Spleen (tissue), 11 donors: ENCODE data around the gene ATP2C2. TPM values are rescaled to one million over a fixed set of nuclear protein-coding genes. Genes with fewer than 3 reads are reported as not detected.

Experiments
- DNase-seq: peaks from one replicate; pipeline ENCODE4 v3.0.0-alpha.2; 2020
- H3K27ac ChIP-seq, 8 donors: fragments of 200-600 bp; sonication (generic) in 7 of 8; 1 replicate in 4 of 8; 2 replicates in 4 of 8; pipeline versions ENCODE4 v1.5.0 to v1.8.0; 2016 to 2021; ENCODE audit warnings: inconsistent platforms in 4 of 8, mild to moderate bottlenecking in 4 of 8, moderate library complexity in 1 of 8
- H3K27me3 ChIP-seq, 7 donors: fragments of 200-600 bp; sonication (generic) in 6 of 7; replicated peaks in 1 of 7; 1 replicate in 4 of 7; 2 replicates in 3 of 7; pipeline versions ENCODE4 v1.5.0 to v1.8.0; 2016 to 2021; ENCODE audit warnings: inconsistent platforms in 3 of 7, mild to moderate bottlenecking in 1 of 7
- H3K36me3 ChIP-seq, 6 donors: fragments of 200-600 bp; sonication (generic) in 5 of 6; 1 replicate in 4 of 6; 2 replicates in 2 of 6; pipeline versions ENCODE4 v1.5.0 to v1.8.0; 2016 to 2021; ENCODE audit warnings: inconsistent platforms in 2 of 6
- H3K4me1 ChIP-seq, 6 donors: fragments of 200-600 bp; sonication (generic) in 5 of 6; 1 replicate in 3 of 6; 2 replicates in 3 of 6; pipeline versions ENCODE4 v1.5.0 to v1.8.0; 2016 to 2021; ENCODE audit warnings: inconsistent platforms in 3 of 6
- H3K4me3 ChIP-seq, 8 donors: fragments of 200-600 bp; sonication (generic) in 7 of 8; 1 replicate in 4 of 8; 2 replicates in 4 of 8; pipeline versions ENCODE4 v1.5.0 to v1.8.0; 2016 to 2021; ENCODE audit warnings: inconsistent platforms in 4 of 8, mild to moderate bottlenecking in 4 of 8, moderate library complexity in 2 of 8
- H3K9me3 ChIP-seq, 8 donors: fragments of 200-600 bp; sonication (generic) in 7 of 8; 1 replicate in 4 of 8; 2 replicates in 4 of 8; pipeline versions ENCODE4 v1.5.0 to v1.8.0; 2016 to 2021; ENCODE audit warnings: inconsistent platforms in 4 of 8
- POLR2A ChIP-seq, 3 donors: fragments of 450-650 bp; IDR thresholded peaks; one replicate each; pipeline ENCODE4 v1.5.1; 2017; ENCODE audit warnings: antibody characterized with exemption in 3 of 3, mild to moderate bottlenecking in 1 of 3
- POLR2AphosphoS5 ChIP-seq, 3 donors: sonication (generic); formaldehyde crosslinking; IDR thresholded peaks; one replicate each; pipeline ENCODE4 v1.5.1; 2017; ENCODE audit warnings: antibody characterized with exemption in 3 of 3
- WGBS, 5 donors: extraction: QIAGEN DNeasy Blood & Tissue Kit in 3 of 5; methylation state at CpG; one replicate each; pipeline versions ENCODE4 v1.1.5 to v1.1.7; 2013 to 2018; 5-methylcytosine and 5-hydroxymethylcytosine counted together
- intact Hi-C: fragments of 100-400 bp; cut with DNase I; formaldehyde crosslinking; loops from one replicate; pipeline ENCODE4 v1.15.0; 2023; ENCODE audit warnings: low total_unique reads
- polyA plus RNA-seq, 3 donors: library from polyadenylated mRNA; stranded (reverse); fragments of 200-250 nt; gene quantifications; one replicate each; pipeline ENCODE4 v1.2.1, GENCODE V29; 2013
- total RNA-seq, 7 donors: library from RNA; depleted of rRNA in 3 of 7; stranded (reverse); fragments of >200 nt in 3 of 7; fragmentation: NEBNext Ultra II Directional in 4 of 7; extraction: Animal tissue kit (Norgen Biotek cat#: 25700) in 4 of 7; gene quantifications; one replicate each; pipeline versions ENCODE4 v1.1.0 to v1.2.1, GENCODE V29; 2016 to 2021
- TF ChIP-seq, protein P1 (sequence below), 11 experiments: fragments of 200-600 bp in 7 of 11; fragments of 450-650 bp in 4 of 11; sonication (generic) in 4 of 11; IDR thresholded peaks in 8 of 11; conservative IDR thresholded peaks in 3 of 11; 1 replicate in 7 of 11; 2 replicates in 4 of 11; pipeline versions ENCODE4 v1.4.0 to v1.8.0; 2016 to 2021; ENCODE audit warnings: antibody characterized with exemption in 11 of 11, inconsistent platforms in 4 of 11, mild to moderate bottlenecking in 1 of 11
- donor health status: healthy with polysubstance abuse.
- donor health status: DM: no; HTN: no; CAD: no; lungs with moderate emphysema.
- donor health status: DM: no; HTN: no; CAD: no.
- donor health status: Bipolar disorder and iron deficiency.
- donor health status: healthy.
- donor health status: DM: no; HTN: no; CAD: no.
- donor health status: DM: yes; HTN: yes; CAD: no.

Gene ATP2C2
- total and polyA plus RNA-seq, 10 donors = 0.09 to 8.1 (median 1.2) TPM

DNA sequence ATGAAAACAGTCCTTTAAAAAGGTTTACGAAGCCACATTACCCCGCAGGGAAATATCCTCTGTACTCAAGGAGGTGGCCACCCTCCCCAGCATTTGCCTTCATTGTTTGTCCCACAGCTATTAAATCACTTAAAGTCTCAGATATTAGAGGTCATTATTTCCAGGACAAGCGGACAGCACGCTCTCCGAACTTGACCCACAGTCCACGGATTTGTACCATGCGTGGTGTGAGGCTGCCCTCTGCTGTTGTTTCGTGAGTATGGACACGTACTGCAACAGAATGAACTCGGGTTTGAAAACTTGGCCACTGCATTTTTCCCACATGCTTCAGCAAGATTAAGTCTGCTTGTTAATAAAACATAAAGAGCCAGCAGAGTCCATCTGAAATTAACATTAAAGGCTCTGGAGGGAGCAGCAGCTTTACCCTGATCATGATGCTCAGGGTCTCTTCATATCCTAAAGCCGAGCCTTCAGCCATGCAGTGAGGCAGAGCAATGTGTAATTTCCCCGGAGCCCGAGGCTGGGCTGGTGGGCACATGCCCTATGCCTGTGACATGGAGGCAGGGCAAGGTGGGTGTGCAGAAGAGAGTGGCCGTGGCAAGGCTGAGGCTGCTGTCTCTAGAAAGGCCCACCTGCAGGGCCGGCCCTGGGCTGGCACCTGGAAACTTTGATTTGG, 116.4 kb downstream of the ATP2C2 start:
- intact Hi-C loops = loop anchor here (5.0 kb wide), 1 partner anchor 207 kb away; no protein-coding TSS in a partner anchor

DNA sequence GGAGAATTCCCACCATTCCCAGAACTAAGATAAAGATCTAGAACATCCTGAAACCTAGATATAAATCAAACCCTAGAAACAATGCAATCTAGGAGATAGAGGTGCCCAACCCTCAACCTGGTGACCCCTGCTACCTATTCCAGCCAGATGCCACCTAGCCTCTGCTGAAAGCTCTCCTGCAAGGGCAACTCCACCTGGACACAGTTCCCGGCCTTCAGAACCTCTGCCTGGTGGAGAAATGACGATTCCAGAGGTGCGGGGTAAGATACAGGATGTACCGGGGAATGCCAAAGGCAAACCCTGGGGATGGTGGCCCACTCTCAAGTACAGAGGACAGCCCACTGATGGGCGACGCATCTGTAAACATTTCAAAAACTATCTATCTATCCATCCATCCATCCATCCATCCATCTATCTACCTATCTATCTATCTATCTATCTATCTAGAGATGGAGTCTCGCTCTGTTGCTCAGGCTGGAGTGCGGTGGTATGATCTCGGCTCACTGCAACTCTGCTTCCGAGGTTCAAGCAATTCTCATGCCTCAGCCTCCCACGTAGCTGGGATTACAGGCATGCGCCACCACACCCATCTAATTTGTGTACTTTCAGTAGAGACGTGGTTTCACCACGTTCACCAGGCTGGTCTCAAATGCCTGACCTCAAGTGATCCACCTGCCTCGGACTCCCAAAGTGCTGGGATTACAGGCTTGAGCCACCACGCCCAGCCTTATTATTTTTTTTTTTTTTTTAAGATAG, 117.1 kb downstream of the ATP2C2 start:
- H3K36me3 ChIP-seq = peaks cover 0 to 92% (median 40%) of the 10 kb centered on the region in 6 donors
- no peaks in the 10 kb centered on the region for H3K9me3 ChIP-seq
- WGBS, 5 donors = 89 to 95% (median 92%) methylated on average over 16 of the region's 16 CpGs
- intact Hi-C loops = loop anchor here (5.0 kb wide), 1 partner anchor 208 kb away; no protein-coding TSS in a partner anchor
- H3K27ac ChIP-seq = no peak overlapping the region
- H3K4me1 ChIP-seq = peaks cover 0 to 4% (median 0%) of the 10 kb centered on the region in 6 donors
- TF ChIP-seq, protein P1, sequence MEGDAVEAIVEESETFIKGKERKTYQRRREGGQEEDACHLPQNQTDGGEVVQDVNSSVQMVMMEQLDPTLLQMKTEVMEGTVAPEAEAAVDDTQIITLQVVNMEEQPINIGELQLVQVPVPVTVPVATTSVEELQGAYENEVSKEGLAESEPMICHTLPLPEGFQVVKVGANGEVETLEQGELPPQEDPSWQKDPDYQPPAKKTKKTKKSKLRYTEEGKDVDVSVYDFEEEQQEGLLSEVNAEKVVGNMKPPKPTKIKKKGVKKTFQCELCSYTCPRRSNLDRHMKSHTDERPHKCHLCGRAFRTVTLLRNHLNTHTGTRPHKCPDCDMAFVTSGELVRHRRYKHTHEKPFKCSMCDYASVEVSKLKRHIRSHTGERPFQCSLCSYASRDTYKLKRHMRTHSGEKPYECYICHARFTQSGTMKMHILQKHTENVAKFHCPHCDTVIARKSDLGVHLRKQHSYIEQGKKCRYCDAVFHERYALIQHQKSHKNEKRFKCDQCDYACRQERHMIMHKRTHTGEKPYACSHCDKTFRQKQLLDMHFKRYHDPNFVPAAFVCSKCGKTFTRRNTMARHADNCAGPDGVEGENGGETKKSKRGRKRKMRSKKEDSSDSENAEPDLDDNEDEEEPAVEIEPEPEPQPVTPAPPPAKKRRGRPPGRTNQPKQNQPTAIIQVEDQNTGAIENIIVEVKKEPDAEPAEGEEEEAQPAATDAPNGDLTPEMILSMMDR (IDR thresholded peaks at IDR 0.05 in 8 of 11, conservative IDR thresholded peaks at IDR 0.05 in 3 of 11) = no peak
- TF ChIP-seq POLR2A (IDR thresholded peaks at IDR 0.05) (no peak), POLR2AphosphoS5 (IDR thresholded peaks at IDR 0.05) (no peak)
- no peak overlapping the region for H3K4me3 ChIP-seq
- no peaks in the 10 kb centered on the region for H3K27me3 ChIP-seq
- DNase-seq = peak; percentile 7

More for the DNA sequence above, 116.4 kb downstream of the ATP2C2 start:
- Histone ChIP-seq H3K27me3 (no peaks in the 10 kb centered on the region), H3K27ac (no peak overlapping the region), H3K36me3 (peaks cover 0 to 94% (median 43%) of the 10 kb centered on the region in 6 donors), H3K4me1 (peaks cover 0 to 4% (median 0%) of the 10 kb centered on the region in 6 donors), H3K4me3 (no peak overlapping the region), H3K9me3 (no peaks in the 10 kb centered on the region)
- TF ChIP-seq POLR2AphosphoS5 (IDR thresholded peaks at IDR 0.05) = no peak
- TF ChIP-seq, protein P1 (IDR thresholded peaks at IDR 0.05 in 8 of 11, conservative IDR thresholded peaks at IDR 0.05 in 3 of 11) = peak; percentile 32 to 81 (median 62)
- no peak for TF ChIP-seq POLR2A (IDR thresholded peaks at IDR 0.05)
- DNase-seq = peak; percentile 72
- 70 to 81% (median 76%) methylated on average over 15 of the region's 15 CpGs for WGBS, 5 donors

DNA sequence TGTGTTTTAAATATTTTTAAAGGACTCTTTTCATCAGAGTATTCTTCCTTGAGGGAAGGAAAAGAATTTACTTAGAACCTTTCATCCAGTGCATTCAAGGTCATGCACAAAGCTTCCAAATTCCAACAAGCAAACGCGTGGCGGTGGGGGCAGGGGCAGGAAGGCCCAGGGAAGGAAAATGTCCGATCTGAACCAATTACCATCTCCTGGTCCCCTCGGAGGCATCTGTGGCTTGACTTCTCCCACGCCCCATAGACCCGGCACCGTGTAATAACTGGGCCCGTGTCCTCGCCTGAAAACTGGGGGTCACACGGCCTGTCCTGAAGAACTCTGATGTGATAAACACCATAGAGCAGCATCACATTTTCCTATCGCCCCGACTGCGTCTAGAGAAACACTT, 117.8 kb downstream of the ATP2C2 start:
- Histone ChIP-seq H3K36me3 (peaks cover 0 to 86% (median 36%) of the 10 kb centered on the region in 6 donors), H3K9me3 (no peaks in the 10 kb centered on the region), H3K27ac (no peak overlapping the region), H3K27me3 (no peaks in the 10 kb centered on the region), H3K4me3 (no peak overlapping the region), H3K4me1 (peaks cover 0 to 4% (median 0%) of the 10 kb centered on the region in 6 donors)
- no peak for DNase-seq
- intact Hi-C loops = loop anchor here (5.0 kb wide), 1 partner anchor 209 kb away; no protein-coding TSS in a partner anchor
- TF ChIP-seq POLR2AphosphoS5 (IDR thresholded peaks at IDR 0.05) (no peak), POLR2A (IDR thresholded peaks at IDR 0.05) (no peak)
- TF ChIP-seq, protein P1 (IDR thresholded peaks at IDR 0.05 in 8 of 11, conservative IDR thresholded peaks at IDR 0.05 in 3 of 11) = no peak
- WGBS, 5 donors = 86 to 92% (median 89%) methylated on average over 14 of the region's 14 CpGs
